ENCODE measurements around the gene TRAPPC3.

DNA sequence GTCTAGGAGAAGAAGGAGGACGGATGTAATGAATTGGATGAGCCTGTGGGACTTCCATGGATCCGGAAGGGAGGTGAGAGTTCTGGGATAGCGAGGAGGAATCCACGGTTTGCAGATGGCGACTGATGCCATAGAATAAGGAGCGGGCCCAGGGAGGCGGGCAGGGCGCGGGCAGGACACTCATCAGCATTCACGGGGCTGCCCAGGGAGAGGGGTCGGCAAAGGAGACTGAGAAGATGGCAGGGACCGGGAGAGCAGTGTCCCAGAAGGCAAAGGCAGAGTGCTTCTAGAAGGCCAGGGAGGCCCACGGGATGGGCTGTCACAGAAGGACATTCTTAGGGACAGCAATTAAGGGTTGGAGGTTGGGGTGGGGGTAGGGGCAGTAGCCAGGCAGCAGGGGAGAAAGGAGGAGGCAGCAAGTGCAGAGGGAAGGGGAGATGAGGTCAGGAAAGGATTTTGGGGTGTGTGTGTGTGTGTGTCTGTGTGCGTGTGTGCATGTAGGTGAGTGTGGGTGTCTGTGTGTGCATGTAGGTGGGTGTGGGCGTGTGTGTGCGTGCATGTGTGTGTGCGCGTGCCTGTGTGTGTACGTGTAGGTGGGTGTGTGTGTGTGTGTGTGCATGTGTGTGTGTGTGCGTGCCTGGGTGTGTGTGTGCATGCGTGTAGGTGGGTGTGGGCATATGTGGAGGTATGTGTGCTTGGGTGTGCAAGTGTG is 23.1 kb downstream of the TRAPPC3 start:
- TF ChIP-seq, protein P1, sequence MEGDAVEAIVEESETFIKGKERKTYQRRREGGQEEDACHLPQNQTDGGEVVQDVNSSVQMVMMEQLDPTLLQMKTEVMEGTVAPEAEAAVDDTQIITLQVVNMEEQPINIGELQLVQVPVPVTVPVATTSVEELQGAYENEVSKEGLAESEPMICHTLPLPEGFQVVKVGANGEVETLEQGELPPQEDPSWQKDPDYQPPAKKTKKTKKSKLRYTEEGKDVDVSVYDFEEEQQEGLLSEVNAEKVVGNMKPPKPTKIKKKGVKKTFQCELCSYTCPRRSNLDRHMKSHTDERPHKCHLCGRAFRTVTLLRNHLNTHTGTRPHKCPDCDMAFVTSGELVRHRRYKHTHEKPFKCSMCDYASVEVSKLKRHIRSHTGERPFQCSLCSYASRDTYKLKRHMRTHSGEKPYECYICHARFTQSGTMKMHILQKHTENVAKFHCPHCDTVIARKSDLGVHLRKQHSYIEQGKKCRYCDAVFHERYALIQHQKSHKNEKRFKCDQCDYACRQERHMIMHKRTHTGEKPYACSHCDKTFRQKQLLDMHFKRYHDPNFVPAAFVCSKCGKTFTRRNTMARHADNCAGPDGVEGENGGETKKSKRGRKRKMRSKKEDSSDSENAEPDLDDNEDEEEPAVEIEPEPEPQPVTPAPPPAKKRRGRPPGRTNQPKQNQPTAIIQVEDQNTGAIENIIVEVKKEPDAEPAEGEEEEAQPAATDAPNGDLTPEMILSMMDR (conservative IDR thresholded peaks at IDR 0.05; ENCODE audit: low read depth, low read length), result no peak
- TF ChIP-seq EZH2phosphoT487 (IDR thresholded peaks at IDR 0.05; ENCODE audit: borderline replicate concordance, low read length), result no peak
- no peak for TF ChIP-seq EZH2 (IDR thresholded peaks at IDR 0.05; ENCODE audit: low read length, unreplicated experiment)
